HepG2 (cell line): ENCODE results near the gene DCTN1. TPM values are rescaled to one million over a fixed set of nuclear protein-coding genes. Genes with fewer than 3 reads are reported as not detected.

Experiments used
- CHCHD3 ChIP-seq: sonication (generic); formaldehyde crosslinking; IDR thresholded peaks from 2 replicates; pipeline ENCODE4 v1.8.0; 2022; ENCODE audit warnings: mild to moderate bottlenecking, missing genetic modification reagents, moderate library complexity
- HIVEP1 ChIP-seq: sonication (generic); formaldehyde crosslinking; IDR thresholded peaks from 2 replicates; pipeline ENCODE4 v1.4.0; 2020; ENCODE audit warnings: mild to moderate bottlenecking, missing genetic modification reagents
- IKZF5 ChIP-seq: IDR thresholded peaks from 2 replicates; pipeline ENCODE4 v1.6.1; 2018; ENCODE audit warnings: missing genetic modification reagents, mild to moderate bottlenecking, missing compliant biosample characterization
- KAT2B ChIP-seq: fragments of 150-350 bp; IDR thresholded peaks from 2 replicates; pipeline ENCODE4 v1.6.1; 2014; ENCODE audit warnings: low read depth, low read length, borderline replicate concordance
- KDM2A ChIP-seq: sonication (generic); formaldehyde crosslinking; IDR thresholded peaks from 2 replicates; pipeline ENCODE4 v1.4.0; 2020; ENCODE audit warnings: low read depth, missing genetic modification reagents, borderline replicate concordance
- MED13 ChIP-seq: sonication (generic); formaldehyde crosslinking; IDR thresholded peaks from 2 replicates; pipeline ENCODE4 v1.5.0; 2020; ENCODE audit warnings: missing genetic modification reagents
- PAF1 ChIP-seq: IDR thresholded peaks from 2 replicates; pipeline ENCODE4 v1.6.1; 2016; ENCODE audit warnings: missing genetic modification reagents, missing compliant biosample characterization
- POGZ ChIP-seq: sonication (generic); formaldehyde crosslinking; IDR thresholded peaks from 2 replicates; pipeline ENCODE4 v1.4.0; 2020; ENCODE audit warnings: mild to moderate bottlenecking, missing genetic modification reagents
- POLR2AphosphoS5 ChIP-seq: IDR thresholded peaks from 2 replicates; pipeline ENCODE4 v1.6.1; 2012; ENCODE audit warnings: low read depth, low read length
- PRDM15 ChIP-seq: sonication (generic); formaldehyde crosslinking; IDR thresholded peaks from 2 replicates; pipeline ENCODE4 v1.4.0; 2020; ENCODE audit warnings: missing genetic modification reagents
- RFXANK ChIP-seq: IDR thresholded peaks from 2 replicates; pipeline ENCODE4 v1.6.1; 2016
- SAFB2 ChIP-seq: sonication (generic); formaldehyde crosslinking; IDR thresholded peaks from 2 replicates; pipeline ENCODE4 v1.5.1; 2020; ENCODE audit warnings: missing genetic modification reagents, low read depth, mild to moderate bottlenecking, borderline replicate concordance
- SP1 ChIP-seq, 2 experiments: fragments of 450-650 bp in 1 of 2; sonication (generic) in 1 of 2; formaldehyde crosslinking in 1 of 2; IDR thresholded peaks; 2 replicates each; pipeline versions ENCODE4 v1.4.0 to v1.6.1; 2016 to 2020; ENCODE audit warnings: missing genetic modification reagents in 1 of 2
- TEF ChIP-seq: sonication (generic); formaldehyde crosslinking; IDR thresholded peaks from 2 replicates; pipeline ENCODE4 v1.5.0; 2020; ENCODE audit warnings: missing genetic modification reagents
- TMF1 ChIP-seq: sonication (generic); formaldehyde crosslinking; IDR thresholded peaks from 2 replicates; pipeline ENCODE4 v1.8.1; 2022; ENCODE audit warnings: low read depth, missing genetic modification reagents
- ZC3H13 ChIP-seq: sonication (generic); formaldehyde crosslinking; IDR thresholded peaks from 2 replicates; pipeline ENCODE4 v1.8.1; 2023; ENCODE audit warnings: mild to moderate bottlenecking, missing genetic modification reagents, moderate library complexity
- ZFP91 ChIP-seq: sonication (generic); formaldehyde crosslinking; IDR thresholded peaks from 2 replicates; pipeline ENCODE4 v1.9.0; 2022; ENCODE audit warnings: missing genetic modification reagents, mild to moderate bottlenecking, borderline replicate concordance
- ZNF121 ChIP-seq: sonication (generic); formaldehyde crosslinking; IDR thresholded peaks from 2 replicates; pipeline ENCODE4 v1.5.0; 2020; ENCODE audit warnings: mild to moderate bottlenecking, missing genetic modification reagents
- ZNF225 ChIP-seq: sonication (generic); formaldehyde crosslinking; IDR thresholded peaks from 2 replicates; pipeline ENCODE4 v1.4.0; 2020; ENCODE audit warnings: mild to moderate bottlenecking, missing genetic modification reagents
- ZNF232 ChIP-seq: sonication (generic); formaldehyde crosslinking; IDR thresholded peaks from 2 replicates; pipeline ENCODE4 v1.4.0; 2020; ENCODE audit warnings: missing genetic modification reagents, borderline replicate concordance
- ZNF329 ChIP-seq: sonication (generic); formaldehyde crosslinking; IDR thresholded peaks from 2 replicates; pipeline ENCODE4 v1.9.0; 2021; ENCODE audit warnings: low read depth, mild to moderate bottlenecking, missing genetic modification reagents
- ZNF576 ChIP-seq: sonication (generic); formaldehyde crosslinking; IDR thresholded peaks from 2 replicates; pipeline ENCODE4 v1.4.0; 2020; ENCODE audit warnings: mild to moderate bottlenecking, missing genetic modification reagents
- ZNF879 ChIP-seq: sonication (generic); formaldehyde crosslinking; IDR thresholded peaks from 2 replicates; pipeline ENCODE4 v1.8.1; 2023; ENCODE audit warnings: missing genetic modification reagents
- ZZZ3 ChIP-seq: sonication (generic); formaldehyde crosslinking; IDR thresholded peaks from 2 replicates; pipeline ENCODE4 v1.4.0; 2020; ENCODE audit warnings: missing genetic modification reagents, mild to moderate bottlenecking, borderline replicate concordance
- polyA plus RNA-seq, 8 experiments: library from polyadenylated mRNA; depleted of rRNA in 3 of 8; stranded (reverse) in 7 of 8; unstranded in 1 of 8; fragments of >200 nt; fragmentation: Illumina TruSeq in 4 of 8; extraction: Trizol in 4 of 8; gene quantifications; 2 replicates each; pipeline versions ENCODE4 v1.2.1 to v1.2.3, GENCODE V29; 2011 to 2016; ENCODE audit warnings: low read depth in 4 of 8, missing spikeins in 1 of 8, mixed read lengths in 1 of 8; ENCODE audit not compliant: insufficient read depth in 1 of 8
- total RNA-seq, 5 experiments: library from RNA; depleted of rRNA; stranded (reverse); fragments of >200 nt; fragmentation: Illumina TruSeq; extraction: Trizol; gene quantifications; 2 replicates each; pipeline ENCODE4 v1.2.3, GENCODE V29; 2016; ENCODE audit warnings: low read depth in 1 of 5

The DCTN1 gene
- total and polyA plus RNA-seq, 2 of the 13 experiments (the other 11 are each of a cell fraction or from before 2014, with no cell fraction given), result 73.2 to 122 TPM

- TF ChIP-seq IKZF5 (CRISPR knock-in tag), result no peak
- no peak for TF ChIP-seq ZNF329 (CRISPR knock-in tag)
- TF ChIP-seq TEF (CRISPR knock-in tag), result 0 out of 2 replicates have a peak, but pooled peaks have one; percentile 45
- 0 out of 2 replicates have a peak, but pooled peaks have one; percentile 71 for TF ChIP-seq ZNF576
- TF ChIP-seq PRDM15 (CRISPR knock-in tag), result no peak
- peak; percentile 3; the same call in 1 of the 2 replicates for TF ChIP-seq KDM2A (CRISPR knock-in tag)
- TF ChIP-seq ZNF225 (CRISPR knock-in tag), result no peak
- TF ChIP-seq RFXANK (CRISPR knock-in tag), result no peak
- TF ChIP-seq HIVEP1, result no peak
- TF ChIP-seq CHCHD3 (CRISPR knock-in tag), result no peak
- TF ChIP-seq SP1 (IDR thresholded peaks at IDR 0.05), result no peak
- no peak for TF ChIP-seq SP1 (CRISPR knock-in tag; IDR thresholded peaks at IDR 0.05)
- TF ChIP-seq POGZ (CRISPR knock-in tag), result no peak
- no peak for TF ChIP-seq TMF1 (CRISPR knock-in tag)
- no peak; the same call in 1 of the 2 replicates for TF ChIP-seq POLR2AphosphoS5
- TF ChIP-seq MED13 (CRISPR knock-in tag), result no peak
- TF ChIP-seq SAFB2 (CRISPR knock-in tag), result 0 out of 2 replicates have a peak, but pooled peaks have one; percentile 30
- TF ChIP-seq ZNF879 (CRISPR knock-in tag), result no peak
- TF ChIP-seq ZFP91 (CRISPR knock-in tag), result peak; percentile 10; the same call in 1 of the 2 replicates
- peak; percentile 93 for TF ChIP-seq ZC3H13
- TF ChIP-seq ZZZ3 (CRISPR knock-in tag), result no peak
- TF ChIP-seq PAF1 (CRISPR knock-in tag), result no peak
- no peak for TF ChIP-seq KAT2B
- TF ChIP-seq ZNF121 (CRISPR knock-in tag), result no peak
- no peak for TF ChIP-seq ZNF232
These were observed 44.9 kb upstream of the DCTN1 start (continued) for GRCh38 chr2:74424995-74425406.
